SK-N-SH treated with all-trans-retinoic acid at 6 μM for 48 hours (cell line): ENCODE measurements around the gene PXK.

Experiments
- ATAC-seq: fragments of 200-7000 bp; cut with Tn5 transposase; 3 replicates; pipeline ENCODE4 v1.9.1; 2020; ENCODE audit warnings: mild to moderate bottlenecking, moderate library complexity
- ARNTL ChIP-seq: fragments of 450-650 bp; formaldehyde crosslinking; IDR thresholded peaks from 2 replicates; pipeline ENCODE4 v1.5.0; 2020; ENCODE audit warnings: low read depth, mild to moderate bottlenecking, moderate library complexity, borderline replicate concordance
- CREB5 ChIP-seq: fragments of 250-450 bp; sonication (Bioruptor Pico); IDR thresholded peaks from 2 replicates; pipeline ENCODE4 v1.5.1; 2020; ENCODE audit warnings: low read depth, mild to moderate bottlenecking, moderate library complexity
- CSDC2 ChIP-seq: fragments of 250-450 bp; sonication (Bioruptor Pico); IDR thresholded peaks from 2 replicates; pipeline ENCODE4 v1.5.0; 2020; ENCODE audit warnings: mild to moderate bottlenecking, moderate library complexity
- CSRNP3 ChIP-seq: fragments of 250-450 bp; sonication (Bioruptor Pico); IDR thresholded peaks from 2 replicates; pipeline ENCODE4 v1.5.1; 2021; ENCODE audit warnings: mild to moderate bottlenecking, moderate library complexity
- ESRRG ChIP-seq: fragments of 250-450 bp; sonication (Bioruptor Pico); IDR thresholded peaks from 2 replicates; pipeline ENCODE4 v1.6.1; 2021; ENCODE audit warnings: mild to moderate bottlenecking
- GLIS3 ChIP-seq: fragments of 250-450 bp; sonication (Bioruptor Pico); IDR thresholded peaks from 2 replicates; pipeline ENCODE4 v1.5.0; 2020; ENCODE audit warnings: mild to moderate bottlenecking, moderate library complexity
- ISL1 ChIP-seq: fragments of 250-450 bp; sonication (Bioruptor Pico); IDR thresholded peaks from 2 replicates; pipeline ENCODE4 v2.1.2; 2022; ENCODE audit warnings: mild to moderate bottlenecking, moderate library complexity
- OSR1 ChIP-seq: fragments of 250-450 bp; sonication (Bioruptor Pico); IDR thresholded peaks from 2 replicates; pipeline ENCODE4 v1.8.0; 2022; ENCODE audit warnings: moderate library complexity, mild to moderate bottlenecking, inconsistent platforms
- PATZ1 ChIP-seq: fragments of 250-450 bp; sonication (Bioruptor Pico); IDR thresholded peaks from 2 replicates; pipeline ENCODE4 v1.8.0; 2020; ENCODE audit warnings: mild to moderate bottlenecking, moderate library complexity, borderline replicate concordance
- POU6F1 ChIP-seq: fragments of 250-450 bp; sonication (Bioruptor Pico); IDR thresholded peaks from 2 replicates; pipeline ENCODE4 v1.8.0; 2021; ENCODE audit warnings: low read depth, mild to moderate bottlenecking, moderate library complexity, borderline replicate concordance
- PPARA ChIP-seq: fragments of 250-450 bp; sonication (Bioruptor Pico); IDR thresholded peaks from 2 replicates; pipeline ENCODE4 v1.5.0; 2020; ENCODE audit warnings: mild to moderate bottlenecking, borderline replicate concordance
- SNAI2 ChIP-seq: fragments of 250-450 bp; sonication (Bioruptor Pico); IDR thresholded peaks from 2 replicates; pipeline ENCODE4 v1.5.0; 2020; ENCODE audit warnings: mild to moderate bottlenecking, moderate library complexity
- TOX ChIP-seq: fragments of 250-450 bp; sonication (Bioruptor Pico); IDR thresholded peaks from 2 replicates; pipeline ENCODE4 v1.8.0; 2021; ENCODE audit warnings: mild to moderate bottlenecking, moderate library complexity, borderline replicate concordance
- TSHZ2 ChIP-seq: fragments of 250-450 bp; sonication (Bioruptor Pico); IDR thresholded peaks from 2 replicates; pipeline ENCODE4 v1.5.0; 2020; ENCODE audit warnings: mild to moderate bottlenecking, moderate library complexity
- ZC3H10 ChIP-seq: fragments of 250-450 bp; sonication (Bioruptor Pico); IDR thresholded peaks from 2 replicates; pipeline ENCODE4 v1.5.1; 2021; ENCODE audit warnings: mild to moderate bottlenecking, moderate library complexity
- ZFP3 ChIP-seq: fragments of 250-450 bp; sonication (Bioruptor Pico); IDR thresholded peaks from 2 replicates; pipeline ENCODE4 v1.5.0; 2020; ENCODE audit warnings: mild to moderate bottlenecking, moderate library complexity
- ZNF565 ChIP-seq: fragments of 450-650 bp; formaldehyde crosslinking; conservative IDR thresholded peaks from 2 replicates; pipeline ENCODE4 v1.5.0; 2020; ENCODE audit warnings: low read depth, mild to moderate bottlenecking, moderate library complexity
- ZNF70 ChIP-seq: fragments of 450-650 bp; formaldehyde crosslinking; IDR thresholded peaks from 2 replicates; pipeline ENCODE4 v1.5.0; 2020; ENCODE audit warnings: mild to moderate bottlenecking, moderate library complexity
- ZNF8 ChIP-seq: fragments of 450-650 bp; formaldehyde crosslinking; IDR thresholded peaks from 2 replicates; pipeline ENCODE4 v1.5.0; 2020; ENCODE audit warnings: mild to moderate bottlenecking, moderate library complexity

Gene PXK

GRCh38 chr3:58377750-58378149 lies 45.1 kb downstream of the PXK start:
- ATAC-seq: no peak
- no peak for TF ChIP-seq PPARA (CRISPR knock-in tag)
- TF ChIP-seq CSRNP3 (CRISPR knock-in tag): no peak
- TF ChIP-seq OSR1 (CRISPR knock-in tag): no peak
- no peak for TF ChIP-seq CSDC2 (CRISPR knock-in tag)
- no peak for TF ChIP-seq TOX (CRISPR knock-in tag)
- TF ChIP-seq ZNF8: no peak
- no peak for TF ChIP-seq ZFP3 (CRISPR knock-in tag)
- TF ChIP-seq TSHZ2 (CRISPR knock-in tag): no peak
- TF ChIP-seq PATZ1 (CRISPR knock-in tag): no peak
- TF ChIP-seq ARNTL (CRISPR knock-in tag): no peak
- TF ChIP-seq POU6F1: no peak
- no peak for TF ChIP-seq ISL1 (CRISPR knock-in tag)
- no peak for TF ChIP-seq GLIS3 (CRISPR knock-in tag)
- no peak for TF ChIP-seq ESRRG (CRISPR knock-in tag)
- no peak for TF ChIP-seq ZC3H10 (CRISPR knock-in tag)

- ATAC-seq: no peak
- TF ChIP-seq ISL1 (CRISPR knock-in tag) (no peak), OSR1 (CRISPR knock-in tag) (no peak), GLIS3 (CRISPR knock-in tag) (no peak), ZNF70 (no peak), ZNF565 (no peak), TOX (CRISPR knock-in tag) (no peak)
These were observed 46.8 kb downstream of the PXK start for GRCh38 chr3:58379351-58380073.

- peak; percentile 60 for ATAC-seq
- TF ChIP-seq TSHZ2 (CRISPR knock-in tag): no peak
- TF ChIP-seq CSDC2 (CRISPR knock-in tag): no peak
- TF ChIP-seq ZNF565: no peak
- TF ChIP-seq ESRRG (CRISPR knock-in tag): no peak
- TF ChIP-seq GLIS3 (CRISPR knock-in tag): no peak
- no peak for TF ChIP-seq SNAI2 (CRISPR knock-in tag)
- TF ChIP-seq POU6F1: no peak
- TF ChIP-seq ARNTL (CRISPR knock-in tag): no peak
- no peak for TF ChIP-seq PATZ1 (CRISPR knock-in tag)
- TF ChIP-seq ZNF70: no peak
- no peak for TF ChIP-seq CREB5 (CRISPR knock-in tag)
- no peak for TF ChIP-seq ISL1 (CRISPR knock-in tag)
These were observed 50.8 kb downstream of the PXK start for GRCh38 chr3:58383476-58383875.
